Fibroblast of lung (primary cell): ENCODE data around the gene RALGDS.

Experiments used
- CTCF ChIP-seq, 2 donors: IDR thresholded peaks in 1 of 2; conservative IDR thresholded peaks in 1 of 2; 1 replicate in 1 of 2; 2 replicates in 1 of 2; pipeline ENCODE4 v1.5.1; 2011 to 2012; ENCODE audit warnings: low read length in 2 of 2, control low read depth in 1 of 2, inconsistent platforms in 1 of 2, low read depth in 1 of 2, mild to moderate bottlenecking in 1 of 2
- EZH2 ChIP-seq: IDR thresholded peaks from 2 replicates; pipeline ENCODE4 v1.5.1; 2012; ENCODE audit warnings: low read length, control low read depth, mild to moderate bottlenecking; ENCODE audit errors: missing control alignments

- TF ChIP-seq CTCF (conservative IDR thresholded peaks at IDR 0.05 in 1 of 2, IDR thresholded peaks at IDR 0.05 in 1 of 2; ENCODE audit: low read depth in 1 of 2, low read length in 2 of 2) (no peak), EZH2 (no peak)
Observed at GRCh38 chr9:133164191-133164590, 43.2 kb upstream of the RALGDS start.
